Stimulated activated naive CD8-positive, alpha-beta T cell treated with anti-CD3 and anti-CD28 coated beads, Interleukin-15, Interleukin-2, amounts not matched to agents 100 ng/mL and 50 ng/mL, for 24 hours (primary cell): ENCODE results near the gene RHEB.

ENCODE experiments used
- H3K27ac Mint-ChIP-seq: one replicate; pipeline ENCODE4 v1.8.0; 2021; ENCODE audit warnings: mild to moderate bottlenecking, mixed read lengths
- H3K27me3 Mint-ChIP-seq: one replicate; pipeline ENCODE4 v1.8.0; 2021; ENCODE audit warnings: mixed read lengths
- H3K36me3 Mint-ChIP-seq: one replicate; pipeline ENCODE4 v1.8.0; 2021; ENCODE audit warnings: low read depth, mixed read lengths
- H3K4me1 Mint-ChIP-seq: one replicate; pipeline ENCODE4 v1.8.0; 2021; ENCODE audit warnings: low read depth, mixed read lengths
- H3K4me3 Mint-ChIP-seq: one replicate; pipeline ENCODE4 v1.8.0; 2021; ENCODE audit warnings: mild to moderate bottlenecking, mixed read lengths
- H3K9me3 Mint-ChIP-seq: one replicate; pipeline ENCODE4 v1.8.0; 2021; ENCODE audit warnings: mixed read lengths

RHEB gene

GRCh38 chr7:151446412-151446811 lies 73.3 kb downstream of the RHEB start:
- Mint-ChIP-seq H3K4me3 (no peak overlapping the region), H3K4me1 (peaks cover 11% of the 10 kb centered on the region), H3K27ac (no peak overlapping the region), H3K36me3 (no peaks in the 10 kb centered on the region), H3K27me3 (peaks cover 5% of the 10 kb centered on the region), H3K9me3 (no peaks in the 10 kb centered on the region)

- no peaks in the 10 kb centered on the region for H3K9me3 Mint-ChIP-seq
- H3K36me3 Mint-ChIP-seq: no peaks in the 10 kb centered on the region
- no peak overlapping the region for H3K4me3 Mint-ChIP-seq
- peaks cover 4% of the 10 kb centered on the region for H3K27me3 Mint-ChIP-seq
- H3K27ac Mint-ChIP-seq: no peak overlapping the region
- peaks cover 24% of the 10 kb centered on the region for H3K4me1 Mint-ChIP-seq
These were observed 75.1 kb downstream of the RHEB start for GRCh38 chr7:151444632-151445031.

- Mint-ChIP-seq H3K9me3 (no peaks in the 10 kb centered on the region), H3K4me3 (no peak overlapping the region), H3K27ac (no peak overlapping the region), H3K4me1 (peaks cover 21% of the 10 kb centered on the region), H3K27me3 (no peaks in the 10 kb centered on the region), H3K36me3 (no peaks in the 10 kb centered on the region)
These were observed 76.8 kb downstream of the RHEB start for GRCh38 chr7:151442776-151443496.

- Mint-ChIP-seq H3K27me3 (no peaks in the 10 kb centered on the region), H3K4me1 (peaks cover 21% of the 10 kb centered on the region), H3K36me3 (no peaks in the 10 kb centered on the region), H3K27ac (no peak overlapping the region), H3K4me3 (no peak overlapping the region), H3K9me3 (no peaks in the 10 kb centered on the region)
These were observed 78.8 kb downstream of the RHEB start for GRCh38 chr7:151440799-151441445.

GRCh38 chr7:151439855-151440798 lies 79.6 kb downstream of the RHEB start, which contains the start of gene CRYGN:
TSS of gene CRYGN (minus strand) at chr7:151440141. CDS start at chr7:151439917, 224 bp downstream.
- no peaks in the 10 kb centered on the region for H3K27me3 Mint-ChIP-seq
- no peaks in the 10 kb centered on the region for H3K9me3 Mint-ChIP-seq
- H3K4me3 Mint-ChIP-seq: peak within 1 kb of the TSS; percentile 17
- no peaks in the 10 kb centered on the region for H3K36me3 Mint-ChIP-seq
- no peak within 1 kb of the TSS for H3K27ac Mint-ChIP-seq
- peaks cover 21% of the 10 kb centered on the region for H3K4me1 Mint-ChIP-seq

- Mint-ChIP-seq H3K4me1 (peaks cover 21% of the 10 kb centered on the region), H3K27ac (no peak overlapping the region), H3K36me3 (no peaks in the 10 kb centered on the region), H3K9me3 (no peaks in the 10 kb centered on the region), H3K4me3 (peak overlapping the region; percentile 17), H3K27me3 (no peaks in the 10 kb centered on the region)
These were observed 80.7 kb downstream of the RHEB start for GRCh38 chr7:151438864-151439601.

- Mint-ChIP-seq H3K4me3 (no peak overlapping the region), H3K4me1 (peaks cover 24% of the 10 kb centered on the region), H3K27me3 (no peaks in the 10 kb centered on the region), H3K36me3 (no peaks in the 10 kb centered on the region), H3K9me3 (no peaks in the 10 kb centered on the region), H3K27ac (no peak overlapping the region)
These were observed 81.7 kb downstream of the RHEB start for GRCh38 chr7:151437866-151438516.

- no peaks in the 10 kb centered on the region for H3K9me3 Mint-ChIP-seq
- H3K4me1 Mint-ChIP-seq: peaks cover 31% of the 10 kb centered on the region
- H3K27ac Mint-ChIP-seq: no peak overlapping the region
- H3K36me3 Mint-ChIP-seq: no peaks in the 10 kb centered on the region
- no peak overlapping the region for H3K4me3 Mint-ChIP-seq
- H3K27me3 Mint-ChIP-seq: no peaks in the 10 kb centered on the region
These were observed 82.5 kb downstream of the RHEB start for GRCh38 chr7:151437159-151437553.

GRCh38 chr7:151436446-151437158 lies 83.1 kb downstream of the RHEB start:
- Mint-ChIP-seq H3K27ac (no peak overlapping the region), H3K27me3 (no peaks in the 10 kb centered on the region)

GRCh38 chr7:151435971-151436370 lies 83.7 kb downstream of the RHEB start:
- Mint-ChIP-seq H3K27ac (no peak overlapping the region), H3K4me3 (no peak overlapping the region), H3K4me1 (peaks cover 24% of the 10 kb centered on the region), H3K9me3 (no peaks in the 10 kb centered on the region), H3K27me3 (no peaks in the 10 kb centered on the region), H3K36me3 (no peaks in the 10 kb centered on the region)

More at GRCh38 chr7:151436446-151437158, 83.1 kb downstream of the RHEB start:
- Mint-ChIP-seq H3K4me1 (peaks cover 27% of the 10 kb centered on the region), H3K4me3 (no peak overlapping the region), H3K36me3 (no peaks in the 10 kb centered on the region), H3K9me3 (no peaks in the 10 kb centered on the region)

- no peaks in the 10 kb centered on the region for H3K9me3 Mint-ChIP-seq
- H3K4me1 Mint-ChIP-seq: peaks cover 20% of the 10 kb centered on the region
- H3K27me3 Mint-ChIP-seq: no peaks in the 10 kb centered on the region
- no peaks in the 10 kb centered on the region for H3K36me3 Mint-ChIP-seq
- no peak overlapping the region for H3K27ac Mint-ChIP-seq
- no peak overlapping the region for H3K4me3 Mint-ChIP-seq
These were observed 84.4 kb downstream of the RHEB start for GRCh38 chr7:151435103-151435916.

GRCh38 chr7:151434549-151434948 lies 85.1 kb downstream of the RHEB start:
- Mint-ChIP-seq H3K4me1 (peaks cover 25% of the 10 kb centered on the region), H3K9me3 (no peaks in the 10 kb centered on the region), H3K27me3 (no peaks in the 10 kb centered on the region), H3K27ac (no peak overlapping the region), H3K36me3 (no peaks in the 10 kb centered on the region), H3K4me3 (no peak overlapping the region)
